Stimulated activated CD8-positive, alpha-beta memory T cell treated with anti-CD3 and anti-CD28 coated beads, Interleukin-12 subunit alpha, Interleukin-12 subunit beta, amount 100 ng/mL, for 24 hours (primary cell): ENCODE measurements around the gene SAXO1.
"Not testable (repeated sequence)": the region's sequence is repeated elsewhere in the genome, so short reads cannot be mapped to it uniquely, and the experiment has no call there.

Experiments used
- DNase-seq: peaks from one replicate; pipeline ENCODE4 v3.0.0-alpha.2; 2020; ENCODE audit errors: extremely low read depth

SAXO1 gene

GRCh38 chr9:19033015-19033414 is at the start of gene SAXO1:
TSS of gene SAXO1 (minus strand) at chr9:19033209. CDS start at chr9:19032908, 301 bp downstream.
- no peak for DNase-seq

- no peak for DNase-seq
Measured at GRCh38 chr9:19074836-19075235, 41.8 kb upstream of the SAXO1 start.

- DNase-seq: no peak
Measured at GRCh38 chr9:19074229-19074628, 41.2 kb upstream of the SAXO1 start.

- no peak for DNase-seq
Measured at GRCh38 chr9:19057033-19057432, 24.0 kb upstream of the SAXO1 start.

- DNase-seq: no peak
Measured at GRCh38 chr9:19050637-19051591, 17.9 kb upstream of the SAXO1 start.

GRCh38 chr9:19049917-19050636 is 17.1 kb upstream of the SAXO1 start:
- DNase-seq: no peak

- peak; percentile 73 for DNase-seq
Measured at GRCh38 chr9:19048966-19049916, 16.2 kb upstream of the SAXO1 start, which contains the start of gene RRAGA. TSS of gene RRAGA (plus strand) at chr9:19049427. CDS start at chr9:19049660, 233 bp downstream.

- DNase-seq: no peak
Measured at GRCh38 chr9:19036611-19037010, 3.6 kb upstream of the SAXO1 start.

GRCh38 chr9:19032406-19032805 is 603 bp downstream of the SAXO1 start:
- no peak for DNase-seq

- no peak for DNase-seq
Measured at GRCh38 chr9:19030899-19031298, 2.1 kb downstream of the SAXO1 start.

GRCh38 chr9:19028835-19029451 is 4.1 kb downstream of the SAXO1 start:
- DNase-seq: no peak

- DNase-seq: no peak
Measured at GRCh38 chr9:19027825-19028224, 5.2 kb downstream of the SAXO1 start.

GRCh38 chr9:19026375-19026774 is 6.6 kb downstream of the SAXO1 start:
- DNase-seq: no peak

GRCh38 chr9:19023078-19023477 is 9.9 kb downstream of the SAXO1 start:
- no peak for DNase-seq

- no peak for DNase-seq
Measured at GRCh38 chr9:19022206-19022605, 10.8 kb downstream of the SAXO1 start.

GRCh38 chr9:19021649-19022048 is 11.4 kb downstream of the SAXO1 start:
- not testable (repeated sequence) for DNase-seq

GRCh38 chr9:19020886-19021455 is 12.0 kb downstream of the SAXO1 start:
- no peak for DNase-seq

GRCh38 chr9:19018201-19018600 is 14.8 kb downstream of the SAXO1 start:
- no peak for DNase-seq

- no peak for DNase-seq
Measured at GRCh38 chr9:19009391-19009965, 23.5 kb downstream of the SAXO1 start.

GRCh38 chr9:19000133-19000532 is 32.9 kb downstream of the SAXO1 start:
- no peak for DNase-seq
